NCI-H774 (cell line): ENCODE measurements around the gene PIM3.

ENCODE experiments used
- DNase-seq: peaks from one replicate; lab custom pipeline; 2025; lab: John Stamatoyannopoulos, UW

The PIM3 gene

GRCh38 chr22:49943405-49943765, 17.2 kb upstream of the PIM3 start:
- no peak for DNase-seq

DNA sequence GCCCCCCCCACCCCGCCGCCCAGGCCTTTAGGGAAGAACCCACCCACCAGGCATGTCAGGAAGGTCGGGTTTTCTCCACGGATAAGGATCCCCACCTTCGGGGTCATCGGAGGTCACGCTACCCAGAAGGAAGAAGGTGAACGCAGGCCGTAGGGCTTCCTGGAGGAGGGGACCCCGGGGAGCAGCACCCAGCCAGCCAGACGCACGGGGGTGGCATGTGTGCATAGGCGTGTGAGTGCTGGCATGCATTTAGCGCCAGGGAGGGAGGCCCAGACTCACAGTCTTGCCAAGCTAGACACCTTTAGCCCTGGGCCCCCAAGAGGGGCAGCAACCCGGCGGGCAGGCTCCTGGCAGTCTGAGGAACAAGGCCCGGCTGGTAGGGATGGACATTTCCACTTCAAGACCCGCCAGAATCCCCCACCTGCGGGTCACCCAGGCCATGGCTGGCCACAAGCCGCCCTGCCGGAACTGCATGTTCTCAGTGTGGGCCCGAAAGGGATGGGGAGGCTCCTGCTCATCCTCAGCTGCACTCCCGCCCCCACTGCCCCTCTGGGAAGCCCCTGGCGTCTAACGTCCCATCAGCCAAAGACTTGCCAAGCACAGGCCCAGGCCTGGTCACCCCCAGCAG, 16.7 kb upstream of the PIM3 start:
- no peak for DNase-seq

DNA sequence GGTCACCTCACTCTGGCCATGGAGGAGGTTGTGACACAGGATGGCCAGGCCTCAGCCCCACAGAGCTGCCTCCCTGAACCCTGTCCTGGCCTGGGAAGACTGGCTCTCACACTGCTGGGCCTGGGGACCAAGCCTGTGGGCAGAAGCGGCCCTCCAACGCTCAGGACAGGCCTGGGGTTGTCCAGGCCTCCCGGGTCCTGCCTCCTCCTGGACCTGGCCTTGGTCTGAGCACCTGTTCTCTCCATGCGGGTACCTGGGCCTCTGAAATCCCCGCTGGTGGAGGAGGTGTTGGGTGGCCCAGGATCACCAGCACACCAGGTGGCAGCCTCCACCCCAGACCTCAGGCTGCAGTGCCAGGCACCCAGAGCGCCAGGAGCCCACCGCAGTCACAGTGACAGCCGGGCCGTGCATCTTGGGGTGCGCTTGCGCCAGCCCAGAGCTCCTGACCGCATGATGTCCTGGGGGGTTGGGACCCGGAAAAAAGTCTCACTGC, 16.1 kb upstream of the PIM3 start:
- no peak for DNase-seq

- DNase-seq = peak; percentile 25
These were observed 15.4 kb upstream of the PIM3 start for GRCh38 chr22:49945042-49945794.

DNA sequence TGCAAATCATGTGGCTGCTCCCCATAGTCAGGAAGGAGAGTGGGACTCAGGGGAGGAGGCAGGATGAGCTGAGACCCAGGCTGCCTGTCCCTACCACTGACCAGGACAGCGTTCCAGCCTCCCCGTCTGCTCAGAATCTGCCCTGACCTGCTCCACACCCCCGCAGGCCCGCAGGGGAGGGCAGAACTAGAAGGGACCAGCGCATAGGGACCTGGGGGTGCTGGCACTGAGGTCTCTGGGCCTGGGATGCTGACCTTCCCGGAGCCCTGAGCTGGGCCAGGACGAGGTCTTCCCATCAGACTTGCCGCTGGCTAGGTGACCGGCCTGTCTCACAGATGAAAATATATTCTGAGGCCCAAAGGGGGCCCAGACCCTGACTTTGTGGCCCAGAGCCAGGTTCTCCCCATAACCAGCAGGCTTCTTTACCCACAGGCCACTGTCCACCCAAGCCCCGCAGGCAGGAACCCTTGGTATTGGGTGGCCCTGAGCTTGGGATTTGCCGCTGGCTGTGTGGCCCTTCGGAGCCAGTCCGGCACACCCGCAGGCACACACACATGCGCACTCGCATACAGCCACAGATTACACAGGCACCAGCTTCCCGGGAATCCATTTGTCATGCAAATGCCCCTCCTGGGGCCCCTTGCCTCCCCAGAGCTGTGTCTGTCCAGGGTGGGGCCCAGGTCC, 13.8 kb upstream of the PIM3 start:
- DNase-seq = no peak

GRCh38 chr22:49947296-49947622, 13.3 kb upstream of the PIM3 start:
- DNase-seq = no peak

GRCh38 chr22:49948116-49948957, 12.2 kb upstream of the PIM3 start:
- no peak for DNase-seq

GRCh38 chr22:49948958-49949913, 11.3 kb upstream of the PIM3 start:
- DNase-seq = no peak

- DNase-seq = no peak
These were observed 10.7 kb upstream of the PIM3 start for GRCh38 chr22:49949914-49950292.

DNA sequence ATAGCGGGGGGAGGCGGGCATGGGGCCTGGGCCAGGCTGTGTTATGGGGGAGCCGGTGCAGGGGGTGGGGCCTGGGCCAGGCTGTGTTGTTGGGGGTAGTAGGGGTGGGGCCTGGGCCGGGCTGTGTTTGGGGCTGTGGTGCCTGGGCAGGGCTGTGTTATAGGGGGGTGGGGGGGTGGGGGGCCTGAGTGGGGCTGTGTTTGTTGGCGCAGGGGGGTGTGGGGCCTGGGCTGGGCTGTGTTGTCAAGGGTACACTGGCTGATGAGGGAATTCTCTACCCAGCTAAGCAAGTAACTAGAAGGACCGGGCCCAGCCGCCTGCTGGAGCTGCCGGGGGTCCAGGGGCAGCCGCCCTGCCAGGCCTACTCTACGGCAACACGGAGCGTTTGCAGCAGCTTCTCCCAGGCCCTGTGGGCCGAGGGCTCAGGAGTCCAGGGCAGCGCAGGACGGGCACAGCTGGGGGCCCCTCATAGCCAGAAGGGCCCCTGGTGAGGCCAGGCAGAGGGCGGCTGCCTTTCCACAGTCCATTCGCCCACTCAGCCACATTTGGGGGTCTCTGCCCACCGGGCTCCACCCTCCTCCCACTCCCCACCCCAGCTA, 10.1 kb upstream of the PIM3 start:
- no peak for DNase-seq

GRCh38 chr22:49951000-49951677, 9.4 kb upstream of the PIM3 start:
- peak; percentile 61 for DNase-seq

GRCh38 chr22:49951678-49951985, 8.9 kb upstream of the PIM3 start:
- DNase-seq = no peak

DNA sequence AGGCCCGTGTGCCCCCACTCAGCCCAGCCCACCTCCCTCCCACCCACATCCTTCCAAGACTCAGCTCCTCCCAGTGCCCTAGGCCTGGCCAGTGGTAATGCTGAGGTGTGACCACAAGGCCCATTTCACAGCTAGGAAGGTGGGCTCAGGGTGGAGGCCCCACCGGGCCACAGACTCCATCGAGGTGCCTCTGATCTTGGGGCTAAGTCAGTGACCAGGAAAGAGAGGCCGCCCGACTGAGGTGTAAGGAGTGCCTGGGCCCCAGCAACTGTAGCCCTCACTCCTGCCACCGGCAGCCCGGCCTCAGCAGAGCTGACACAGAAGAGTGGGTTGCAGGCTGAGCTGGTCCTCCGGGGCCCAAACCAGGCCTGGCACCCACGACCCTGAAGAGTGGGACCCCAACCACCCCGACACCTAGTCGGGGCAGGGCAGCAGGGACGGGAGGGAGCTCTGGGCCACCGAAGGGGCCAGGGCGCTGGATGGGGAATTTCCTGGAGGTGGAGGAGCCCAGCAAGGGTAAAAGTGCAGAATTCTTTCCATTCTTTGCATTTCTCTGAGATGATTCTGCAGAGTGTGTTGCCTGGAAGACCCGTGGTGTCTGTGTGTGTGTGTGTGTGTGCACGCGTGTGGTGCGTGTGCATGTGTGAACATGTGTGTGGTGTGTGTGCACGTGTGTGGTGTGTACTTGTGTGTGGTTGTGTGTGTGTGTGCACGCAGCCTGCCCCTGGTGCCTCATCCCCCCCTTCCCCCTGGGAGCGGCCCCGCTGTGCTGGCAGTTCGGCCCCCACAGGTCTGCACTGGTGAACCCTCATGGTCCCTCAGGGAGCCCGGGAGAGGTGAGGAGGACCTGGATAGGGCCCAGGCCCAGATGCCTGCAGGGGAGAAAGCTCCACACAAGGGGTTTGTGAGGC, 8.3 kb upstream of the PIM3 start:
- DNase-seq = no peak

DNA sequence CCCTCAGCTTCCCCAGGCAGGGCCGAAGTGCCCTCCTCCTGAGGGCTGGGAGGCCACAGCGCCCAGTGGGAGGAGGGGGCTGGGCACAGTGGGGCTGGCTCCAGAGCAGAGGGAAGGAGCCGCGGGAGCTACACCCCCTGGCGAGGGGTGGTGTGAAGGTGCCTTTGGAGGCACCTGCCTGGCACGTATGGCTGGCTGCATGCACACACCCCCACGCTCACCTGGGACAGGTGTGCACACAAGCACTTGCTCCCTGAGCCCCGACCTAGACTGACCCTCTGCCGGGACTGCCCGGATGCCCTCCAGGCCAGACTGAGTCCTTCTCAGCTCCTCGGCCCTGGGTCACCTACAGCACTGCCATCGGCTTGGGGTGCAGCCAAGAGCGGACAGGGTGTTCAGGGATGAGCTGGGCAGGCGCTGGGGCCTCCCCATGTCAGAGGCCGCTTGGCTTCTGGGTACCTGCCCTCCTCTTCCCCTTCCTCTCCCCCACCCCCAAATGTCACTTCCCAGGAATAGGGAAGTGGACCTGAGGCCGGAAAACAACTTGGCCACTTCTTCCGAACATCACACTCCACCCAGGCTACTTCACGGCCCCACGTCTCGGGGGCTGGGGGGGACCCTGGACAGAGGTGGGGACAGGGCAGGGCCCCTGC, 7.4 kb upstream of the PIM3 start:
- no peak for DNase-seq

DNA sequence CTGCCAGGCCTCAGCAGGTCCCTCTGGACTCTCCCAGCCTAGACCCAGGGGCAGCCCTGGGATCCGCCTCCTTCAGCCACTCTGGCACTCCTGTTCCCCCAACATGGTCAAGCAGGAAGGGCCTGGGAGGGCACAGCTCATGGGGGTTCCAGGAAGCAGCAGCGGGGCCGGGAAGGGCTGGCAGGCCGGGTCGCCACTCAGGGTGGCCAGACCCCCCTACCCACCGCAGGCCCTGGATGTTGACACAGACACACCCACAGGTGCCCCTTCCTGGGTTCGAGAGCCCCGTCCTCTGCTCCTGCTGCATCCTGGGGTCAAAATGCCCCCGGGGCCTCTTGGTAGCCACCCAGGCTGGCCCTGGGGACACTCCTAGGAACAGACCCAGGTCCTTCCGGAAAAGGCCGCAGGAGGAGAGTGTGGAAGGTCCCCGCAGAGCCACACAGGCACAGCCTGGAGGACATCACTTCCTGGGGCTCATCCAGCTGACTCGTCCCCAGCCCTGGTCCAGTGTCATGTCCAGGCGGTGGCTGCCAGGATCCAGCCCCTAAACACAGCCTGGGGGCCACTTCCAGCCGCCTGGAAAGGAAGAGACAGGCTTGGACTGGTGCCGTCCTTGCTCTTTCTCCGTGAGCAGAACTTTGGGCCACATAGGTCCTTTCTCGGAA, 6.8 kb upstream of the PIM3 start:
- no peak for DNase-seq

GRCh38 chr22:49954354-49954753, 6.2 kb upstream of the PIM3 start:
- DNase-seq = no peak

- DNase-seq = no peak
These were observed 5.5 kb upstream of the PIM3 start for GRCh38 chr22:49954991-49955580.
